OCI-LY1 (cell line): Measurements from ENCODE around the gene CNTNAP5.

Experiments used
- H2AFZ ChIP-seq: fragments of 200-600 bp; sonication (generic), shearing (Covaris generic); 2 replicates; pipeline ENCODE4 v1.6.0; 2014; ENCODE audit warnings: antibody characterized with exemption, mild to moderate bottlenecking, low read length
- H3F3A ChIP-seq: fragments of 200-600 bp; sonication (generic), shearing (Covaris generic); 2 replicates; pipeline ENCODE4 v1.6.0; 2014; ENCODE audit warnings: mild to moderate bottlenecking, antibody characterized with exemption, low read length, moderate library complexity; ENCODE audit not compliant: insufficient read depth
- H3K27ac ChIP-seq: fragments of 200-600 bp; sonication (generic); 2 replicates; pipeline ENCODE4 v1.5.1; 2014; ENCODE audit warnings: low read length, mixed run types, mild to moderate bottlenecking, low read depth; ENCODE audit not compliant: poor library complexity, severe bottlenecking
- H3K27me3 ChIP-seq: fragments of 200-600 bp; sonication (generic); 2 replicates; pipeline ENCODE4 v1.6.0; 2014; ENCODE audit warnings: antibody characterized with exemption, mild to moderate bottlenecking, low read length, moderate library complexity; ENCODE audit not compliant: insufficient read depth
- H3K36me3 ChIP-seq: fragments of 200-600 bp; sonication (generic); 2 replicates; pipeline ENCODE4 v1.6.1; 2014; ENCODE audit warnings: mild to moderate bottlenecking, antibody characterized with exemption, low read length, moderate library complexity, mixed read lengths; ENCODE audit not compliant: insufficient read depth
- H3K4me1 ChIP-seq: fragments of 200-600 bp; sonication (generic); 2 replicates; pipeline ENCODE4 v1.5.1; 2014; ENCODE audit warnings: mild to moderate bottlenecking, low read length, moderate library complexity; ENCODE audit not compliant: insufficient read depth, severe bottlenecking
- H3K4me2 ChIP-seq: fragments of 200-600 bp; sonication (generic), shearing (Covaris generic); 2 replicates; pipeline ENCODE4 v1.6.1; 2014; ENCODE audit warnings: low read length
- H3K4me3 ChIP-seq: fragments of 200-600 bp; sonication (generic); 2 replicates; pipeline ENCODE4 v1.5.1; 2014; ENCODE audit warnings: low read length, low read depth, mild to moderate bottlenecking, mixed read lengths; ENCODE audit not compliant: poor library complexity, severe bottlenecking
- H3K79me2 ChIP-seq: fragments of 200-600 bp; shearing (Covaris generic); 2 replicates; pipeline ENCODE4 v1.6.1; 2016; ENCODE audit warnings: mixed run types, low read length, mixed read lengths; ENCODE audit not compliant: insufficient read depth
- H3K9ac ChIP-seq: fragments of 200-600 bp; sonication (generic), shearing (Covaris generic); 2 replicates; pipeline ENCODE4 v1.6.1; 2014; ENCODE audit warnings: mild to moderate bottlenecking, low read length, mixed read lengths
- H3K9me2 ChIP-seq: fragments of 200-600 bp; sonication (generic), shearing (Covaris generic); 2 replicates; pipeline ENCODE4 v1.6.1; 2014; ENCODE audit warnings: low read depth, mild to moderate bottlenecking, low read length, mixed read lengths
- H3K9me3 ChIP-seq: fragments of 200-600 bp; shearing (Covaris generic); 2 replicates; pipeline ENCODE4 v1.6.1; 2014; ENCODE audit warnings: low read length, mixed read lengths
- H4K20me1 ChIP-seq: fragments of 200-600 bp; sonication (generic), shearing (Covaris generic); 2 replicates; pipeline ENCODE4 v1.6.0; 2016; ENCODE audit warnings: mild to moderate bottlenecking, low read length; ENCODE audit not compliant: insufficient read depth
- CTCF ChIP-seq: fragments of 200-600 bp; sonication (generic), shearing (Covaris generic); IDR thresholded peaks from 2 replicates; pipeline ENCODE4 v1.5.1; 2017; ENCODE audit warnings: mild to moderate bottlenecking, antibody characterized with exemption, low read length, moderate library complexity, mixed read lengths
- EZH2 ChIP-seq: fragments of 200-600 bp; sonication (generic), shearing (Covaris generic); IDR thresholded peaks from 2 replicates; pipeline ENCODE4 v1.8.0; 2017; ENCODE audit warnings: borderline replicate concordance, mixed run types, mild to moderate bottlenecking, antibody characterized with exemption, low read length, moderate library complexity, mixed read lengths

Gene CNTNAP5

GRCh38 chr2:124874676-124875075, 849.6 kb downstream of the CNTNAP5 start:
- no peak overlapping the region for H3K4me2 ChIP-seq
- H4K20me1 ChIP-seq = no peaks in the 10 kb centered on the region
- no peak overlapping the region for H3K4me3 ChIP-seq
- no peak overlapping the region for H2AFZ ChIP-seq
- no peaks in the 10 kb centered on the region for H3K36me3 ChIP-seq
- H3K9ac ChIP-seq = no peak overlapping the region
- H3K27ac ChIP-seq = no peak overlapping the region
- H3F3A ChIP-seq = no peaks in the 10 kb centered on the region
- no peaks in the 10 kb centered on the region for H3K9me3 ChIP-seq
- H3K9me2 ChIP-seq = no peaks in the 10 kb centered on the region
- H3K4me1 ChIP-seq = no peaks in the 10 kb centered on the region
- no peaks in the 10 kb centered on the region for H3K27me3 ChIP-seq
- TF ChIP-seq EZH2 (no peak), CTCF (no peak)
- H3K79me2 ChIP-seq = no peaks in the 10 kb centered on the region

DNA sequence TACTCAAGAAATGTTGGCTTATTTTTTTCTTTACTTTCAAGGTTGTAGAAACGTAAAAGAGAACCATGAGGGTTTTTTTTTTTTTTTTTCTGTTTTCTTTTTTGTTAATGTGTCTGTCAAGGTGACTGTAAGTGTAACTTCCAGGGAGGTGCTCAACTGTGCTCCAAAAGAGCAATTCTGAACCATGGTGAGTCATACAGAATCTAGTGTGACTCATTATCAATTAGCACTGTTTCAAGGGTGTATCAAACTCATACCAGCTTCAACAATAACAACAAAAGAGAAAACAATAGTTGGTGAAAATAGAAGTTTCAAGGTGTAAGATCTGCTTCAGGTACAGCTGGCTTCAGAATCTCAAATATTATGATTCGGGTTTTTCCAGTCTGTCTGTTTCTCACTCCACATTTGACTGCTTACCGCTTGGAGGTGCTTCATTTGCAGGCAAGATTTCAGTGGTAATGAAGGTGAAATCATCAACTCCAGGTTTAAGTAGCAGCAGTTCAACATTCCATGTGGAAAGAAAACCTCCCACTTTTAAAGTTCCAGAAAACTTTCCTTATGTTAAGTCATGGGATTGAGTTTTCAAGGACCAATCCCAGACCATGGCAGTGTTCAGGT, 850.6 kb downstream of the CNTNAP5 start:
- H3K4me2 ChIP-seq = no peak overlapping the region
- H3K27ac ChIP-seq = no peak overlapping the region
- H3K9me3 ChIP-seq = no peaks in the 10 kb centered on the region
- no peaks in the 10 kb centered on the region for H3K9me2 ChIP-seq
- TF ChIP-seq EZH2 (no peak), CTCF (no peak)
- no peaks in the 10 kb centered on the region for H3F3A ChIP-seq
- no peak overlapping the region for H2AFZ ChIP-seq
- no peaks in the 10 kb centered on the region for H3K27me3 ChIP-seq
- no peak overlapping the region for H3K4me3 ChIP-seq
- H3K9ac ChIP-seq = no peak overlapping the region
- H4K20me1 ChIP-seq = no peaks in the 10 kb centered on the region
- no peaks in the 10 kb centered on the region for H3K4me1 ChIP-seq
- no peaks in the 10 kb centered on the region for H3K79me2 ChIP-seq
- no peaks in the 10 kb centered on the region for H3K36me3 ChIP-seq

DNA sequence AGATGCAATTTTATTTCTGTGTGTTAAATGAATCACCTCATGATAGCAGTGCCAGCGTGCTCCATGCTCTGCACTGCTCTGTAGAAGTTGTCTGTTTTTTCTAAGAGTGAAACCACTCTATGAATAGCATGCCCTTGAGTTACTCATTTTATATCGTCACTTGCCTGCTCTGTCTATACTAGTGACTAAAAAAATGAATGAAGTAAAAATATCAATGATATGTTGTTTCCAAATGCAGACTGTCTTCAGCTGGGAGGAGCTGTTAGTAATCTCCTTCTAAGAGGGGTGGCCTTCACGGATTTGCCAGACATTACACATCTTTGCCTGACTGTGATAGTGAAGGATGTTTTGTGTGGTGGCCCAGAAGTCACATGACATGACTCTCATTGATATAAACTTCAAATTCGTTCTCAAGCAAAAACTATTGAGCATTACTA, 852.1 kb downstream of the CNTNAP5 start:
- H3K4me3 ChIP-seq = no peak overlapping the region
- H4K20me1 ChIP-seq = no peaks in the 10 kb centered on the region
- H3K27ac ChIP-seq = no peak overlapping the region
- no peak overlapping the region for H2AFZ ChIP-seq
- TF ChIP-seq CTCF (no peak), EZH2 (no peak)
- no peaks in the 10 kb centered on the region for H3K36me3 ChIP-seq
- no peaks in the 10 kb centered on the region for H3K9me3 ChIP-seq
- no peak overlapping the region for H3K4me2 ChIP-seq
- no peaks in the 10 kb centered on the region for H3K9me2 ChIP-seq
- no peaks in the 10 kb centered on the region for H3K27me3 ChIP-seq
- H3K9ac ChIP-seq = no peak overlapping the region
- no peaks in the 10 kb centered on the region for H3K79me2 ChIP-seq
- no peaks in the 10 kb centered on the region for H3K4me1 ChIP-seq
- no peaks in the 10 kb centered on the region for H3F3A ChIP-seq
